Measurements from ENCODE around the gene STX16. TPM values are rescaled to one million over a fixed set of nuclear protein-coding genes. Genes with fewer than 3 reads are reported as not detected.
"Not testable (repeated sequence)": the region's sequence is repeated elsewhere in the genome, so short reads cannot be mapped to it uniquely, and the experiment has no call there.

STX16 gene
- total and polyA plus RNA-seq, 2 donors, result 17.4 to 97.9 TPM

- 96% methylated on average over 7 of the region's 7 CpGs for WGBS
- no peak overlapping the region for H3K4me3 ChIP-seq (ENCODE audit: low read length in 2 of 2)
- no peak for DNase-seq (ENCODE audit: low read depth in 6 of 9, low spot score in 9 of 9)
- no peak overlapping the region for H3K27ac ChIP-seq (ENCODE audit: low read depth in 1 of 2, low read length in 1 of 2)
- no peaks in the 10 kb centered on the region for H3K4me1 ChIP-seq (ENCODE audit: control insufficient read depth in 2 of 2, insufficient read depth in 2 of 2, low read length in 2 of 2)
- no peaks in the 10 kb centered on the region for H3K36me3 ChIP-seq (ENCODE audit: control insufficient read depth in 2 of 2, insufficient read depth in 2 of 2, low read length in 1 of 2)
- H3K27me3 ChIP-seq (ENCODE audit: control insufficient read depth in 2 of 2, insufficient read depth in 1 of 2, low read length in 1 of 2), result peaks cover 0 to 9% of the 10 kb centered on the region in 2 donors
- H3K9me3 ChIP-seq (ENCODE audit: control insufficient read depth in 2 of 2, insufficient read depth in 1 of 2, low read length in 1 of 2), result no peaks in the 10 kb centered on the region
These were observed 68.2 kb downstream of the STX16 start for GRCh38 chr20:58719258-58719657.

GRCh38 chr20:58719971-58720371 is 68.9 kb downstream of the STX16 start:
- Histone ChIP-seq H3K36me3 (ENCODE audit: control insufficient read depth in 2 of 2, insufficient read depth in 2 of 2, low read length in 1 of 2) (no peaks in the 10 kb centered on the region), H3K27ac (ENCODE audit: low read depth in 1 of 2, low read length in 1 of 2) (no peak overlapping the region), H3K4me1 (ENCODE audit: control insufficient read depth in 2 of 2, insufficient read depth in 2 of 2, low read length in 2 of 2) (no peaks in the 10 kb centered on the region), H3K9me3 (ENCODE audit: control insufficient read depth in 2 of 2, insufficient read depth in 1 of 2, low read length in 1 of 2) (no peaks in the 10 kb centered on the region), H3K27me3 (ENCODE audit: control insufficient read depth in 2 of 2, insufficient read depth in 1 of 2, low read length in 1 of 2) (peaks cover 0 to 9% of the 10 kb centered on the region in 2 donors), H3K4me3 (ENCODE audit: low read length in 2 of 2) (no peak overlapping the region)
- WGBS, result 51% methylated on average over 6 of the region's 6 CpGs
- no peak for DNase-seq (ENCODE audit: low read depth in 6 of 9, low spot score in 9 of 9)

- Histone ChIP-seq H3K27me3 (ENCODE audit: control insufficient read depth in 2 of 2, insufficient read depth in 1 of 2, low read length in 1 of 2) (peaks cover 0 to 9% of the 10 kb centered on the region in 2 donors), H3K9me3 (ENCODE audit: control insufficient read depth in 2 of 2, insufficient read depth in 1 of 2, low read length in 1 of 2) (no peaks in the 10 kb centered on the region), H3K36me3 (ENCODE audit: control insufficient read depth in 2 of 2, insufficient read depth in 2 of 2, low read length in 1 of 2) (no peaks in the 10 kb centered on the region), H3K27ac (ENCODE audit: low read depth in 1 of 2, low read length in 1 of 2) (no peak overlapping the region), H3K4me3 (ENCODE audit: low read length in 2 of 2) (no peak overlapping the region), H3K4me1 (ENCODE audit: control insufficient read depth in 2 of 2, insufficient read depth in 2 of 2, low read length in 2 of 2) (no peaks in the 10 kb centered on the region)
- WGBS, result 97% methylated on average over 14 of the region's 14 CpGs
- no peak for DNase-seq (ENCODE audit: low read depth in 6 of 9, low spot score in 9 of 9)
These were observed 69.8 kb downstream of the STX16 start for GRCh38 chr20:58720890-58721289.

GRCh38 chr20:58721951-58722778 is 71.1 kb downstream of the STX16 start:
- DNase-seq (ENCODE audit: low read depth in 6 of 9, low spot score in 9 of 9), result no peak
- Histone ChIP-seq H3K4me1 (ENCODE audit: control insufficient read depth in 2 of 2, insufficient read depth in 2 of 2, low read length in 2 of 2) (no peaks in the 10 kb centered on the region), H3K27ac (ENCODE audit: low read depth in 1 of 2, low read length in 1 of 2) (no peak overlapping the region), H3K9me3 (ENCODE audit: control insufficient read depth in 2 of 2, insufficient read depth in 1 of 2, low read length in 1 of 2) (no peaks in the 10 kb centered on the region), H3K4me3 (ENCODE audit: low read length in 2 of 2) (no peak overlapping the region), H3K36me3 (ENCODE audit: control insufficient read depth in 2 of 2, insufficient read depth in 2 of 2, low read length in 1 of 2) (no peaks in the 10 kb centered on the region), H3K27me3 (ENCODE audit: control insufficient read depth in 2 of 2, insufficient read depth in 1 of 2, low read length in 1 of 2) (peaks cover 0 to 9% of the 10 kb centered on the region in 2 donors)
- 61% methylated on average over 22 of the region's 22 CpGs for WGBS

GRCh38 chr20:58722877-58723627 is 72.0 kb downstream of the STX16 start:
- H3K27me3 ChIP-seq (ENCODE audit: control insufficient read depth in 2 of 2, insufficient read depth in 1 of 2, low read length in 1 of 2), result peaks cover 0 to 9% of the 10 kb centered on the region in 2 donors
- H3K27ac ChIP-seq (ENCODE audit: low read depth in 1 of 2, low read length in 1 of 2), result no peak overlapping the region
- no peaks in the 10 kb centered on the region for H3K4me1 ChIP-seq (ENCODE audit: control insufficient read depth in 2 of 2, insufficient read depth in 2 of 2, low read length in 2 of 2)
- WGBS, result 89% methylated on average over 9 of the region's 9 CpGs
- H3K9me3 ChIP-seq (ENCODE audit: control insufficient read depth in 2 of 2, insufficient read depth in 1 of 2, low read length in 1 of 2), result no peaks in the 10 kb centered on the region
- no peaks in the 10 kb centered on the region for H3K36me3 ChIP-seq (ENCODE audit: control insufficient read depth in 2 of 2, insufficient read depth in 2 of 2, low read length in 1 of 2)
- DNase-seq (ENCODE audit: low read depth in 6 of 9, low spot score in 9 of 9), result no peak
- H3K4me3 ChIP-seq (ENCODE audit: low read length in 2 of 2), result no peak overlapping the region

GRCh38 chr20:58723628-58723984 is 72.5 kb downstream of the STX16 start:
- Histone ChIP-seq H3K4me3 (ENCODE audit: low read length in 2 of 2) (no peak overlapping the region), H3K27me3 (ENCODE audit: control insufficient read depth in 2 of 2, insufficient read depth in 1 of 2, low read length in 1 of 2) (peaks cover 0 to 9% of the 10 kb centered on the region in 2 donors), H3K27ac (ENCODE audit: low read depth in 1 of 2, low read length in 1 of 2) (no peak overlapping the region), H3K9me3 (ENCODE audit: control insufficient read depth in 2 of 2, insufficient read depth in 1 of 2, low read length in 1 of 2) (no peaks in the 10 kb centered on the region), H3K36me3 (ENCODE audit: control insufficient read depth in 2 of 2, insufficient read depth in 2 of 2, low read length in 1 of 2) (no peaks in the 10 kb centered on the region), H3K4me1 (ENCODE audit: control insufficient read depth in 2 of 2, insufficient read depth in 2 of 2, low read length in 2 of 2) (no peaks in the 10 kb centered on the region)
- 97% methylated on average over 3 of the region's 3 CpGs for WGBS
- no peak for DNase-seq (ENCODE audit: low read depth in 6 of 9, low spot score in 9 of 9)

- H3K27ac ChIP-seq (ENCODE audit: low read depth in 1 of 2, low read length in 1 of 2); H3K36me3 ChIP-seq (ENCODE audit: control insufficient read depth in 2 of 2, insufficient read depth in 2 of 2, low read length in 1 of 2); H3K4me3 ChIP-seq (ENCODE audit: low read length in 2 of 2); H3K4me1 ChIP-seq (ENCODE audit: control insufficient read depth in 2 of 2, insufficient read depth in 2 of 2, low read length in 2 of 2); H3K27me3 ChIP-seq (ENCODE audit: control insufficient read depth in 2 of 2, insufficient read depth in 1 of 2, low read length in 1 of 2); DNase-seq (ENCODE audit: low read depth in 6 of 9, low spot score in 9 of 9); H3K9me3 ChIP-seq (ENCODE audit: control insufficient read depth in 2 of 2, insufficient read depth in 1 of 2, low read length in 1 of 2): not testable (repeated sequence)
- WGBS, result 95% methylated on average over 2 of the region's 2 CpGs
These were observed 75.1 kb downstream of the STX16 start for GRCh38 chr20:58726156-58726555.

Other genes starting within 250 kb of the STX16 start
- 0.05 TPM for gene APCDD1L, start 135.9 kb upstream of the STX16 start, total RNA-seq
- gene APCDD1L, start 135.9 kb upstream of the STX16 start, polyA plus RNA-seq, result 0.05 TPM
- gene NPEPL1, start 41.5 kb downstream of the STX16 start, total RNA-seq, result 7.4 TPM
- 52.3 TPM for gene NPEPL1, start 41.5 kb downstream of the STX16 start, polyA plus RNA-seq
- gene GNAS-AS1, start 199.6 kb downstream of the STX16 start, total RNA-seq, result 0.76 TPM
- 0.32 TPM for gene GNAS-AS1, start 199.6 kb downstream of the STX16 start, polyA plus RNA-seq
- gene GNAS, start 201.4 kb downstream of the STX16 start, total RNA-seq, result 434 TPM
- 700 TPM for gene GNAS, start 201.4 kb downstream of the STX16 start, polyA plus RNA-seq